Measurements from ENCODE around the gene ICAM1.

DNA sequence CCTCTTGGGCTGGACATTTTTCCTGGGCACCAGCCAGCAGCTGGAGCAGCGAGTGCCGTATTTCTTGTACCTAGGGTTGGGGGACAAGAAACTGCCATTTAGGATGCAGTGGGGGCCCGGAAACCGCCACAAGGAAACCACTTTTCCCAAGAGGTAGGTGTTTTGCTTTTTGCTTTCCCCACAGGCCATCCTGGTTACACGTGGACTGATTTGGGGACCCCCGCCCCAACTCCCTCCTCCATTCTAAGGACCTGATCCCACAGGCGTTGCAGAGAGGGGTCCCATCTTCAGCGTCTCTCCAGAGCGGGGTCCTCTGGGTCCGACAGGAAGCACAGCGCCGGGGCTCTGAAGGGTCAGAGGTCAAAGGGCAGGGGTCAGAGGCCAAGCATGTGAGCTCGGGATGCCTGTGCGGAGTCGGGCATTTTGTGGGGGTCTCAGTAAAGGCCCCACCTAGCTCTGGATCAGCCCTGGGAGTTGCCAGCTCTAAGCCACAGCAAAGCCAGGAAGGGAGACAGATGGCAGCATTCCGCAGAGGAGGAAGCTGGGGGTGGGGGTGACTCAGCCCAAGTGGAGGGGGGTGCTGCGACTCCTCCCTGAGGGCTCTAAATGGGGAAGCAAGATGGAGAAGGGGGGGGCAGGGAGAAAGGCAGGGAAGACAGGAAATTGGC is 34.4 kb downstream of the ICAM1 start:
- no peak for TF ChIP-seq POLR2A (IDR thresholded peaks at IDR 0.05)
- TF ChIP-seq, protein P1, sequence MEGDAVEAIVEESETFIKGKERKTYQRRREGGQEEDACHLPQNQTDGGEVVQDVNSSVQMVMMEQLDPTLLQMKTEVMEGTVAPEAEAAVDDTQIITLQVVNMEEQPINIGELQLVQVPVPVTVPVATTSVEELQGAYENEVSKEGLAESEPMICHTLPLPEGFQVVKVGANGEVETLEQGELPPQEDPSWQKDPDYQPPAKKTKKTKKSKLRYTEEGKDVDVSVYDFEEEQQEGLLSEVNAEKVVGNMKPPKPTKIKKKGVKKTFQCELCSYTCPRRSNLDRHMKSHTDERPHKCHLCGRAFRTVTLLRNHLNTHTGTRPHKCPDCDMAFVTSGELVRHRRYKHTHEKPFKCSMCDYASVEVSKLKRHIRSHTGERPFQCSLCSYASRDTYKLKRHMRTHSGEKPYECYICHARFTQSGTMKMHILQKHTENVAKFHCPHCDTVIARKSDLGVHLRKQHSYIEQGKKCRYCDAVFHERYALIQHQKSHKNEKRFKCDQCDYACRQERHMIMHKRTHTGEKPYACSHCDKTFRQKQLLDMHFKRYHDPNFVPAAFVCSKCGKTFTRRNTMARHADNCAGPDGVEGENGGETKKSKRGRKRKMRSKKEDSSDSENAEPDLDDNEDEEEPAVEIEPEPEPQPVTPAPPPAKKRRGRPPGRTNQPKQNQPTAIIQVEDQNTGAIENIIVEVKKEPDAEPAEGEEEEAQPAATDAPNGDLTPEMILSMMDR (IDR thresholded peaks at IDR 0.05), result no peak

Data from ovary (tissue), 3 donors.